Measurements from ENCODE around the gene MKNK1.

Gene MKNK1

GRCh38 chr1:46576596-46576995 is 27.5 kb downstream of the MKNK1 start:
- H3K4me3 ChIP-seq (ENCODE audit: severe bottlenecking), result no peak overlapping the region
- H3K4me1 ChIP-seq (ENCODE audit: insufficient read depth, poor library complexity, severe bottlenecking), result no peaks in the 10 kb centered on the region
- no peak for DNase-seq (ENCODE audit: low spot score)
- H3K27me3 ChIP-seq (ENCODE audit: insufficient read depth, poor library complexity, severe bottlenecking), result no peaks in the 10 kb centered on the region
- H3K9me3 ChIP-seq (ENCODE audit: severe bottlenecking), result no peaks in the 10 kb centered on the region
- ATAC-seq (ENCODE audit: low read depth), result no peak
- H3K36me3 ChIP-seq (ENCODE audit: low read depth), result peaks cover 24% of the 10 kb centered on the region
- no peak overlapping the region for H3K27ac ChIP-seq (ENCODE audit: poor library complexity, severe bottlenecking)
- TF ChIP-seq, protein P1, sequence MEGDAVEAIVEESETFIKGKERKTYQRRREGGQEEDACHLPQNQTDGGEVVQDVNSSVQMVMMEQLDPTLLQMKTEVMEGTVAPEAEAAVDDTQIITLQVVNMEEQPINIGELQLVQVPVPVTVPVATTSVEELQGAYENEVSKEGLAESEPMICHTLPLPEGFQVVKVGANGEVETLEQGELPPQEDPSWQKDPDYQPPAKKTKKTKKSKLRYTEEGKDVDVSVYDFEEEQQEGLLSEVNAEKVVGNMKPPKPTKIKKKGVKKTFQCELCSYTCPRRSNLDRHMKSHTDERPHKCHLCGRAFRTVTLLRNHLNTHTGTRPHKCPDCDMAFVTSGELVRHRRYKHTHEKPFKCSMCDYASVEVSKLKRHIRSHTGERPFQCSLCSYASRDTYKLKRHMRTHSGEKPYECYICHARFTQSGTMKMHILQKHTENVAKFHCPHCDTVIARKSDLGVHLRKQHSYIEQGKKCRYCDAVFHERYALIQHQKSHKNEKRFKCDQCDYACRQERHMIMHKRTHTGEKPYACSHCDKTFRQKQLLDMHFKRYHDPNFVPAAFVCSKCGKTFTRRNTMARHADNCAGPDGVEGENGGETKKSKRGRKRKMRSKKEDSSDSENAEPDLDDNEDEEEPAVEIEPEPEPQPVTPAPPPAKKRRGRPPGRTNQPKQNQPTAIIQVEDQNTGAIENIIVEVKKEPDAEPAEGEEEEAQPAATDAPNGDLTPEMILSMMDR (IDR thresholded peaks at IDR 0.05; ENCODE audit: poor library complexity, severe bottlenecking), result no peak

- H3K4me1 ChIP-seq (ENCODE audit: insufficient read depth, poor library complexity, severe bottlenecking), result no peaks in the 10 kb centered on the region
- DNase-seq (ENCODE audit: low spot score) (no peak), ATAC-seq (ENCODE audit: low read depth) (no peak)
- no peaks in the 10 kb centered on the region for H3K27me3 ChIP-seq (ENCODE audit: insufficient read depth, poor library complexity, severe bottlenecking)
- H3K4me3 ChIP-seq (ENCODE audit: severe bottlenecking), result no peak overlapping the region
- TF ChIP-seq, protein P1 (IDR thresholded peaks at IDR 0.05; ENCODE audit: poor library complexity, severe bottlenecking), result no peak
- no peaks in the 10 kb centered on the region for H3K9me3 ChIP-seq (ENCODE audit: severe bottlenecking)
- H3K36me3 ChIP-seq (ENCODE audit: low read depth), result peaks cover 21% of the 10 kb centered on the region
- no peak overlapping the region for H3K27ac ChIP-seq (ENCODE audit: poor library complexity, severe bottlenecking)
Measured at GRCh38 chr1:46575778-46576177, 28.3 kb downstream of the MKNK1 start.

GRCh38 chr1:46575300-46575699 is 28.8 kb downstream of the MKNK1 start:
- no peak for ATAC-seq (ENCODE audit: low read depth)
- TF ChIP-seq, protein P1 (IDR thresholded peaks at IDR 0.05; ENCODE audit: poor library complexity, severe bottlenecking), result no peak
- Histone ChIP-seq H3K36me3 (ENCODE audit: low read depth) (peaks cover 16% of the 10 kb centered on the region), H3K27ac (ENCODE audit: poor library complexity, severe bottlenecking) (no peak overlapping the region), H3K9me3 (ENCODE audit: severe bottlenecking) (no peaks in the 10 kb centered on the region), H3K4me3 (ENCODE audit: severe bottlenecking) (no peak overlapping the region), H3K4me1 (ENCODE audit: insufficient read depth, poor library complexity, severe bottlenecking) (no peaks in the 10 kb centered on the region), H3K27me3 (ENCODE audit: insufficient read depth, poor library complexity, severe bottlenecking) (no peaks in the 10 kb centered on the region)
- DNase-seq (ENCODE audit: low spot score), result no peak

DNA sequence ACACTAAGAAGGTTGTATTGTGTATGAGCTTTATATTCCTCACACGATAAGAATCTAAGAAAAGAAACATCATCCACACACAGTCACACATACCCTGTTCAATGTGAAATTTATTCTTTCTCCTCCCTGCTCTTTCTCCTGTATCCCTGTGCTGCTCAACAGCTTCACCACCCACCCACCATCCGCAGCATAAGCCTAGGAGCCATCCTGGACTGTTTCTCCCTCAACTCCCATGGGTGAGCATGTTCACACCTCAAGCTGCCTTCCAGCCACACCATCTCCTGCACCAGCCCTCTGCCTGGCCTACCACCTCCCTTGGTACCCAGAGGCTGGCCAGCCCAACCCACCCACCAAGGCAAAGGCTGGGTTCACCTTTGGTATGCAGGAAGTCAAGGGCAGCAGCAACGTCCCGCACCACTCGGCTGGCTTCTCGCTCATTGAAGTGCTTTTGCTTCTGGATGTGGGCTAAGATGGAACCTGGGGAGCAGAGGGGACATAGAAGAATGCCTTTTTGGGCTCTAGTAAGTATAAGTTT is 32.3 kb downstream of the MKNK1 start:
- TF ChIP-seq, protein P1 (IDR thresholded peaks at IDR 0.05; ENCODE audit: poor library complexity, severe bottlenecking), result no peak
- Histone ChIP-seq H3K9me3 (ENCODE audit: severe bottlenecking) (no peaks in the 10 kb centered on the region), H3K27ac (ENCODE audit: poor library complexity, severe bottlenecking) (no peak overlapping the region), H3K4me1 (ENCODE audit: insufficient read depth, poor library complexity, severe bottlenecking) (no peaks in the 10 kb centered on the region), H3K36me3 (ENCODE audit: low read depth) (peaks cover 6% of the 10 kb centered on the region; the same call in 1 of the 2 replicates), H3K4me3 (ENCODE audit: severe bottlenecking) (no peak overlapping the region), H3K27me3 (ENCODE audit: insufficient read depth, poor library complexity, severe bottlenecking) (no peaks in the 10 kb centered on the region)
- ATAC-seq (ENCODE audit: low read depth), result no peak
- no peak for DNase-seq (ENCODE audit: low spot score)

- peaks cover 6% of the 10 kb centered on the region; the same call in 1 of the 2 replicates for H3K36me3 ChIP-seq (ENCODE audit: low read depth)
- DNase-seq (ENCODE audit: low spot score) (no peak), ATAC-seq (ENCODE audit: low read depth) (no peak)
- H3K9me3 ChIP-seq (ENCODE audit: severe bottlenecking), result no peaks in the 10 kb centered on the region
- TF ChIP-seq, protein P1 (IDR thresholded peaks at IDR 0.05; ENCODE audit: poor library complexity, severe bottlenecking), result no peak
- no peaks in the 10 kb centered on the region for H3K27me3 ChIP-seq (ENCODE audit: insufficient read depth, poor library complexity, severe bottlenecking)
- H3K4me1 ChIP-seq (ENCODE audit: insufficient read depth, poor library complexity, severe bottlenecking), result no peaks in the 10 kb centered on the region
- no peak overlapping the region for H3K4me3 ChIP-seq (ENCODE audit: severe bottlenecking)
- no peak overlapping the region for H3K27ac ChIP-seq (ENCODE audit: poor library complexity, severe bottlenecking)
Measured at GRCh38 chr1:46569884-46570725, 34.0 kb downstream of the MKNK1 start.

All from RWPE2 (cell line).